GM12878 (cell line): ENCODE results near the gene PRKG1. TPM values are rescaled to one million over a fixed set of nuclear protein-coding genes. Genes with fewer than 3 reads are reported as not detected.

Experiments used
- ATAC-seq: fragments of 200-7000 bp; cut with Tn5 transposase; 3 replicates; pipeline ENCODE4 v1.9.1; 2020; ENCODE audit warnings: mild to moderate bottlenecking, moderate library complexity
- BruUV-seq: library from RNA; stranded (reverse); fragments of 400-500 nt; replicated peaks from 2 replicates; lab custom pipeline; 2021; lab: Mats Ljungman, UMichigan
- CTCF ChIA-PET: fragments of 300-600 bp; sonication (Branson Sonifier 250); formaldehyde crosslinking; extraction: SDS; loops from one replicate; lab custom pipeline; 2021; ENCODE audit warnings: inconsistent platforms; lab: Yijun Ruan, JAX
- POLR2A ChIA-PET: fragments of 350-600 bp; formaldehyde crosslinking; extraction: SDS; loops from one replicate; lab custom pipeline; 2021; ENCODE audit warnings: inconsistent platforms; lab: Charles Lee
- RAD21 ChIA-PET: fragments of 300-600 bp; sonication (Branson Sonifier 250); formaldehyde crosslinking; loops from one replicate; lab custom pipeline; 2023; ENCODE audit warnings: antibody characterized with exemption; ENCODE audit not compliant: unreplicated experiment; lab: Charles Lee
- SMC1A ChIA-PET: fragments of 300-600 bp; sonication (Branson Sonifier 250); formaldehyde crosslinking; loops from one replicate; lab custom pipeline; 2023; ENCODE audit not compliant: unreplicated experiment, uncharacterized antibody; lab: Charles Lee
- DNase-seq: peaks from one replicate; pipeline ENCODE4 v3.0.0-alpha.2; 2011; ENCODE audit warnings: low read depth, low spot score
- FAIRE-seq: peaks from 3 replicates; lab custom pipeline; 2011; peaks lifted over from hg19 to GRCh38; lab: Jason Lieb, UNC
- H2AFZ ChIP-seq: 2 replicates; pipeline ENCODE4 v1.6.0; 2011; ENCODE audit warnings: low read depth, low read length, control low read depth; ENCODE audit not compliant: control insufficient read depth
- H3K27ac ChIP-seq: 2 replicates; pipeline ENCODE4 v1.5.1; 2011; ENCODE audit warnings: control low read depth; ENCODE audit not compliant: control insufficient read depth, insufficient read depth
- H3K27me3 ChIP-seq, 2 experiments: replicated peaks in 1 of 2; 2 replicates each; pipeline versions ENCODE4 v1.6.0 to v1.6.1; 2011; ENCODE audit warnings: low read length in 1 of 2; ENCODE audit not compliant: control insufficient read depth in 2 of 2, insufficient read depth in 2 of 2
- H3K36me3 ChIP-seq, 2 experiments: 2 replicates each; pipeline ENCODE4 v1.5.1; 2011; ENCODE audit warnings: low read length in 1 of 2; ENCODE audit not compliant: control insufficient read depth in 2 of 2, insufficient read depth in 2 of 2
- H3K4me1 ChIP-seq: 2 replicates; pipeline ENCODE4 v1.6.1; 2011; ENCODE audit warnings: mild to moderate bottlenecking, low read length, moderate library complexity, mixed read lengths; ENCODE audit not compliant: control insufficient read depth, insufficient read depth
- H3K4me2 ChIP-seq: 2 replicates; pipeline ENCODE4 v1.6.0; 2011; ENCODE audit warnings: control low read depth; ENCODE audit not compliant: control insufficient read depth, insufficient read depth
- H3K4me3 ChIP-seq: fragments of 200-600 bp; sonication (generic); 2 replicates; pipeline ENCODE4 v1.5.1; 2016
- H3K79me2 ChIP-seq: 2 replicates; pipeline ENCODE4 v1.6.0; 2011; ENCODE audit warnings: low read length; ENCODE audit not compliant: control insufficient read depth, insufficient read depth
- H3K9ac ChIP-seq: 2 replicates; pipeline ENCODE4 v1.8.0; 2011; ENCODE audit warnings: low read length, control low read depth, mixed read lengths; ENCODE audit not compliant: control insufficient read depth, insufficient read depth
- H3K9me3 ChIP-seq: replicated peaks from 3 replicates; pipeline ENCODE4 v1.5.1; 2011; ENCODE audit warnings: mild to moderate bottlenecking, low read length; ENCODE audit not compliant: control insufficient read depth, insufficient read depth
- H4K20me1 ChIP-seq: 2 replicates; pipeline ENCODE4 v1.6.0; 2011; ENCODE audit not compliant: control insufficient read depth, insufficient read depth
- ASH2L ChIP-seq: fragments of 300-600, 200-600 bp; sonication (generic); IDR thresholded peaks from 2 replicates; pipeline ENCODE4 v1.6.1; 2017; ENCODE audit warnings: low read depth, mild to moderate bottlenecking, borderline replicate concordance
- EGR1 ChIP-seq, 2 experiments: IDR thresholded peaks; 1 replicate in 1 of 2; 2 replicates in 1 of 2; pipeline ENCODE4 v1.6.1; 2011 to 2012; ENCODE audit warnings: low read depth in 2 of 2, low read length in 2 of 2, borderline replicate concordance in 1 of 2, mild to moderate bottlenecking in 1 of 2, moderate library complexity in 1 of 2
- FOXM1 ChIP-seq: IDR thresholded peaks from 2 replicates; pipeline ENCODE4 v1.6.1; 2012; ENCODE audit warnings: low read depth, mild to moderate bottlenecking, inconsistent platforms, low read length, moderate library complexity
- IRF4 ChIP-seq: IDR thresholded peaks from 2 replicates; pipeline ENCODE4 v1.6.1; 2011; ENCODE audit warnings: low read depth, low read length
- MAX ChIP-seq: IDR thresholded peaks from 2 replicates; pipeline ENCODE4 v1.6.1; 2012; ENCODE audit warnings: low read depth, low read length, improper control_type of control experiment
- RUNX3 ChIP-seq: IDR thresholded peaks from 2 replicates; pipeline ENCODE4 v1.6.1; 2012; ENCODE audit warnings: low read length, inconsistent platforms
- SUZ12 ChIP-seq: fragments of 200-600 bp; sonication (generic); IDR thresholded peaks from one replicate; pipeline ENCODE4 v1.6.1; 2018; ENCODE audit warnings: antibody characterized with exemption, mild to moderate bottlenecking; ENCODE audit not compliant: unreplicated experiment
- YBX1 ChIP-seq: fragments of 450-650 bp; IDR thresholded peaks from 2 replicates; pipeline ENCODE4 v1.6.1; 2016; ENCODE audit warnings: antibody characterized with exemption
- ZBED1 ChIP-seq: IDR thresholded peaks from 2 replicates; pipeline ENCODE4 v1.6.1; 2016; ENCODE audit warnings: borderline replicate concordance
- ZNF384 ChIP-seq: IDR thresholded peaks from 2 replicates; pipeline ENCODE4 v1.6.1; 2012; ENCODE audit warnings: low read depth, mild to moderate bottlenecking, low read length, improper control_type of control experiment, borderline replicate concordance
- WGBS: methylation state at CpG from one replicate; pipeline ENCODE4 v1.1.6; 2016; ENCODE audit warnings: low lambda C conversion rate; ENCODE audit not compliant: insufficient replicate concordance, insufficient coverage; ENCODE audit errors: missing lambda C conversion rate; 5-methylcytosine and 5-hydroxymethylcytosine counted together
- in situ Hi-C: fragments of 300-500 bp; cut with MboI; formaldehyde crosslinking; loops from 9 replicates; pipeline ENCODE4 v1.14.3; 2018; ENCODE audit warnings: mixed read lengths
- intact Hi-C: fragments of 100-400 bp; cut with micrococcal nuclease; formaldehyde crosslinking; loops from one replicate; pipeline ENCODE4 v1.14.2; 2022; ENCODE audit not compliant: unreplicated experiment
- polyA plus RNA-seq, 11 experiments: library from polyadenylated mRNA; depleted of rRNA in 4 of 11; unstranded in 6 of 11; stranded (reverse) in 5 of 11; fragments of >200 nt; fragmentation: Nextera tagmentation in 4 of 11; fragmentation: Illumina TruSeq in 1 of 11; extraction: Ambion mirVana in 4 of 11; extraction: Trizol in 1 of 11; gene quantifications; 1 replicate in 1 of 11; 2 replicates in 10 of 11; pipeline versions ENCODE4 v1.2.1 to v1.2.3, GENCODE V29; 2011 to 2016; ENCODE audit warnings: inconsistent platforms in 2 of 11, missing spikeins in 2 of 11, low read depth in 1 of 11
- total RNA-seq, 4 experiments: library from RNA; depleted of rRNA in 3 of 4; stranded (reverse); fragments of >200 nt in 3 of 4; fragmentation: Illumina TruSeq in 1 of 4; extraction: Trizol in 1 of 4; gene quantifications; 2 replicates each; pipeline versions ENCODE4 v1.2.1 to v1.2.3, GENCODE V29; 2013 to 2021
- TF ChIP-seq, protein P1 (sequence below): fragments of 450-650 bp; IDR thresholded peaks from 2 replicates; pipeline ENCODE4 v1.6.1; 2017; ENCODE audit warnings: mild to moderate bottlenecking, moderate library complexity
- TF ChIP-seq, protein P2 (sequence below): fragments of 450-650 bp; formaldehyde crosslinking; IDR thresholded peaks from 2 replicates; pipeline ENCODE4 v1.5.0; 2022; ENCODE audit warnings: mild to moderate bottlenecking, missing genetic modification characterization
- TF ChIP-seq, protein P3 (sequence below), 3 experiments: IDR thresholded peaks in 2 of 3; conservative IDR thresholded peaks in 1 of 3; 2 replicates each; pipeline ENCODE4 v1.5.1; 2011; ENCODE audit warnings: low read depth in 3 of 3, low read length in 3 of 3, mild to moderate bottlenecking in 3 of 3, control low read depth in 2 of 3, moderate library complexity in 2 of 3, inconsistent platforms in 1 of 3, mixed read lengths in 1 of 3; ENCODE audit not compliant: control insufficient read depth in 2 of 3, insufficient read depth in 1 of 3; ENCODE audit errors: extremely low read depth in 1 of 3

The PRKG1 gene
- total and polyA plus RNA-seq, 10 of the 15 experiments (the other 5 are each of a cell fraction or from before 2014, with no cell fraction given), result 0.04 to 0.05 TPM; not detected in 8

DNA sequence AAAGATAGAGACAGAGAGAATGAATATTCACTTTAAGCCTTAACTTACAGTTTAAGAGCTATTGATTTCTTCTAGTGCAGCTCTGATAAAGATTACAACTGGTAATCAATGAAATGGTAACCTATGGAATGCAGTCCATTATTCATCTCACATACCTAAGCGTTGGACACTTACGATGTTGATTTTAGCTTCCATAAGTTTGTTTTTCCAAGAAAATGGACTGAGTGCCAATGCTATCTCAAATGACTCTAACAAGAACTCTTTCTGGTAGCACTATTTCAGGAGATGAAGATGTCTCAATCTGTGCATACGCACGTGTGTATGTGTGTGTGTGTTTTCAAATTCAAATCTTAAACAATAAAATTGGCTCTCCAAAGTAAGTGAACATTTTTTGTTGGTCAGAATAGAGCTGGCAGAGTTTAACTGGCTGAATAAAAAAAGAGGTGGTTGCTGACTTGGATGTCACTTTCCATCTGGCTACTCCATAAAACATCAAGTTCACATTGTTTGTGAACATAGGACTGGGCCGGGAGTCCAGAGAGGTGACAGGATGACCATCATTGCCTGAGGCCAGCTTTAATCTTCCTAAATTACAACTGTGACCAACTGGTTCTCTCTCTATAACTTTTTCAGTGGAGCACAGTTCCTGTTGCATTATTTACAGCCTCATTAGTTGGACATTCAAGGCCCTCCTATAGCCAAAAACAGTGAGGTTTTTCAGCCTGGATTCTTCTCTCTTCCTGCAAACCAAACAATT, 732.0 kb downstream of the PRKG1 start:
- Histone ChIP-seq H4K20me1 (no peaks in the 10 kb centered on the region), H3K9me3 (no peaks in the 10 kb centered on the region), H3K36me3 (no peaks in the 10 kb centered on the region), H3K79me2 (no peaks in the 10 kb centered on the region), H3K4me3 (no peak overlapping the region), H3K4me2 (no peak overlapping the region), H3K27me3 (no peaks in the 10 kb centered on the region), H3K4me1 (no peaks in the 10 kb centered on the region), H3K27ac (no peak overlapping the region), H2AFZ (no peak overlapping the region), H3K9ac (no peak overlapping the region)
- WGBS, result 60% methylated on average over 5 of the region's 5 CpGs
- no peak for FAIRE-seq
- in situ Hi-C loops, result no loop called here
- ChIA-PET RAD21 (no interaction called here), SMC1A (interaction anchor here (0.8 to 1.0 kb wide), 2 partner anchors 14 to 22 kb away, joined by 3 read pairs; no protein-coding TSS in a partner anchor), CTCF (interaction anchor here (1.1 kb wide), 1 partner anchor 17 kb away, joined by 3 read pairs; no protein-coding TSS in a partner anchor), POLR2A (no interaction called here)
- intact Hi-C loops, result no loop called here
- DNase-seq, result no peak
- BruUV-seq, result no TSS peak
- ATAC-seq, result no peak
- TF ChIP-seq FOXM1 (no peak), YBX1 (no peak), MAX (no peak), RUNX3 (no peak), ASH2L (no peak), ZNF384 (no peak), IRF4 (no peak), EGR1 (IDR thresholded peaks at IDR 0.05; ENCODE audit: borderline replicate concordance in 1 of 2, low read depth in 2 of 2, low read length in 2 of 2) (no peak), ZBED1 (no peak), SUZ12 (no peak)
- TF ChIP-seq, protein P1, sequence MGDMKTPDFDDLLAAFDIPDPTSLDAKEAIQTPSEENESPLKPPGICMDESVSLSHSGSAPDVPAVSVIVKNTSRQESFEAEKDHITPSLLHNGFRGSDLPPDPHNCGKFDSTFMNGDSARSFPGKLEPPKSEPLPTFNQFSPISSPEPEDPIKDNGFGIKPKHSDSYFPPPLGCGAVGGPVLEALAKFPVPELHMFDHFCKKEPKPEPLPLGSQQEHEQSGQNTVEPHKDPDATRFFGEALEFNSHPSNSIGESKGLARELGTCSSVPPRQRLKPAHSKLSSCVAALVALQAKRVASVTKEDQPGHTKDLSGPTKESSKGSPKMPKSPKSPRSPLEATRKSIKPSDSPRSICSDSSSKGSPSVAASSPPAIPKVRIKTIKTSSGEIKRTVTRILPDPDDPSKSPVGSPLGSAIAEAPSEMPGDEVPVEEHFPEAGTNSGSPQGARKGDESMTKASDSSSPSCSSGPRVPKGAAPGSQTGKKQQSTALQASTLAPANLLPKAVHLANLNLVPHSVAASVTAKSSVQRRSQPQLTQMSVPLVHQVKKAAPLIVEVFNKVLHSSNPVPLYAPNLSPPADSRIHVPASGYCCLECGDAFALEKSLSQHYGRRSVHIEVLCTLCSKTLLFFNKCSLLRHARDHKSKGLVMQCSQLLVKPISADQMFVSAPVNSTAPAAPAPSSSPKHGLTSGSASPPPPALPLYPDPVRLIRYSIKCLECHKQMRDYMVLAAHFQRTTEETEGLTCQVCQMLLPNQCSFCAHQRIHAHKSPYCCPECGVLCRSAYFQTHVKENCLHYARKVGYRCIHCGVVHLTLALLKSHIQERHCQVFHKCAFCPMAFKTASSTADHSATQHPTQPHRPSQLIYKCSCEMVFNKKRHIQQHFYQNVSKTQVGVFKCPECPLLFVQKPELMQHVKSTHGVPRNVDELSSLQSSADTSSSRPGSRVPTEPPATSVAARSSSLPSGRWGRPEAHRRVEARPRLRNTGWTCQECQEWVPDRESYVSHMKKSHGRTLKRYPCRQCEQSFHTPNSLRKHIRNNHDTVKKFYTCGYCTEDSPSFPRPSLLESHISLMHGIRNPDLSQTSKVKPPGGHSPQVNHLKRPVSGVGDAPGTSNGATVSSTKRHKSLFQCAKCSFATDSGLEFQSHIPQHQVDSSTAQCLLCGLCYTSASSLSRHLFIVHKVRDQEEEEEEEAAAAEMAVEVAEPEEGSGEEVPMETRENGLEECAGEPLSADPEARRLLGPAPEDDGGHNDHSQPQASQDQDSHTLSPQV, result no peak
- TF ChIP-seq, protein P2, sequence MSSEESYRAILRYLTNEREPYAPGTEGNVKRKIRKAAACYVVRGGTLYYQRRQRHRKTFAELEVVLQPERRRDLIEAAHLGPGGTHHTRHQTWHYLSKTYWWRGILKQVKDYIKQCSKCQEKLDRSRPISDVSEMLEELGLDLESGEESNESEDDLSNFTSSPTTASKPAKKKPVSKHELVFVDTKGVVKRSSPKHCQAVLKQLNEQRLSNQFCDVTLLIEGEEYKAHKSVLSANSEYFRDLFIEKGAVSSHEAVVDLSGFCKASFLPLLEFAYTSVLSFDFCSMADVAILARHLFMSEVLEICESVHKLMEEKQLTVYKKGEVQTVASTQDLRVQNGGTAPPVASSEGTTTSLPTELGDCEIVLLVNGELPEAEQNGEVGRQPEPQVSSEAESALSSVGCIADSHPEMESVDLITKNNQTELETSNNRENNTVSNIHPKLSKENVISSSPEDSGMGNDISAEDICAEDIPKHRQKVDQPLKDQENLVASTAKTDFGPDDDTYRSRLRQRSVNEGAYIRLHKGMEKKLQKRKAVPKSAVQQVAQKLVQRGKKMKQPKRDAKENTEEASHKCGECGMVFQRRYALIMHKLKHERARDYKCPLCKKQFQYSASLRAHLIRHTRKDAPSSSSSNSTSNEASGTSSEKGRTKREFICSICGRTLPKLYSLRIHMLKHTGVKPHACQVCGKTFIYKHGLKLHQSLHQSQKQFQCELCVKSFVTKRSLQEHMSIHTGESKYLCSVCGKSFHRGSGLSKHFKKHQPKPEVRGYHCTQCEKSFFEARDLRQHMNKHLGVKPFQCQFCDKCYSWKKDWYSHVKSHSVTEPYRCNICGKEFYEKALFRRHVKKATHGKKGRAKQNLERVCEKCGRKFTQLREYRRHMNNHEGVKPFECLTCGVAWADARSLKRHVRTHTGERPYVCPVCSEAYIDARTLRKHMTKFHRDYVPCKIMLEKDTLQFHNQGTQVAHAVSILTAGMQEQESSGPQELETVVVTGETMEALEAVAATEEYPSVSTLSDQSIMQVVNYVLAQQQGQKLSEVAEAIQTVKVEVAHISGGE (CRISPR knock-in tag), result no peak
- TF ChIP-seq, protein P3, sequence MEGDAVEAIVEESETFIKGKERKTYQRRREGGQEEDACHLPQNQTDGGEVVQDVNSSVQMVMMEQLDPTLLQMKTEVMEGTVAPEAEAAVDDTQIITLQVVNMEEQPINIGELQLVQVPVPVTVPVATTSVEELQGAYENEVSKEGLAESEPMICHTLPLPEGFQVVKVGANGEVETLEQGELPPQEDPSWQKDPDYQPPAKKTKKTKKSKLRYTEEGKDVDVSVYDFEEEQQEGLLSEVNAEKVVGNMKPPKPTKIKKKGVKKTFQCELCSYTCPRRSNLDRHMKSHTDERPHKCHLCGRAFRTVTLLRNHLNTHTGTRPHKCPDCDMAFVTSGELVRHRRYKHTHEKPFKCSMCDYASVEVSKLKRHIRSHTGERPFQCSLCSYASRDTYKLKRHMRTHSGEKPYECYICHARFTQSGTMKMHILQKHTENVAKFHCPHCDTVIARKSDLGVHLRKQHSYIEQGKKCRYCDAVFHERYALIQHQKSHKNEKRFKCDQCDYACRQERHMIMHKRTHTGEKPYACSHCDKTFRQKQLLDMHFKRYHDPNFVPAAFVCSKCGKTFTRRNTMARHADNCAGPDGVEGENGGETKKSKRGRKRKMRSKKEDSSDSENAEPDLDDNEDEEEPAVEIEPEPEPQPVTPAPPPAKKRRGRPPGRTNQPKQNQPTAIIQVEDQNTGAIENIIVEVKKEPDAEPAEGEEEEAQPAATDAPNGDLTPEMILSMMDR (IDR thresholded peaks at IDR 0.05 in 2 of 3, conservative IDR thresholded peaks at IDR 0.05 in 1 of 3; ENCODE audit: control insufficient read depth in 2 of 3, extremely low read depth in 1 of 3, insufficient read depth in 1 of 3, low read depth in 3 of 3, low read length in 3 of 3), result no peak
